ENCODE results near the gene BBS9. TPM values are rescaled to one million over a fixed set of nuclear protein-coding genes. Genes with fewer than 3 reads are reported as not detected.

BBS9 gene
- total RNA-seq, 1 experiment from 2014 or later = 4.7 TPM

DNA sequence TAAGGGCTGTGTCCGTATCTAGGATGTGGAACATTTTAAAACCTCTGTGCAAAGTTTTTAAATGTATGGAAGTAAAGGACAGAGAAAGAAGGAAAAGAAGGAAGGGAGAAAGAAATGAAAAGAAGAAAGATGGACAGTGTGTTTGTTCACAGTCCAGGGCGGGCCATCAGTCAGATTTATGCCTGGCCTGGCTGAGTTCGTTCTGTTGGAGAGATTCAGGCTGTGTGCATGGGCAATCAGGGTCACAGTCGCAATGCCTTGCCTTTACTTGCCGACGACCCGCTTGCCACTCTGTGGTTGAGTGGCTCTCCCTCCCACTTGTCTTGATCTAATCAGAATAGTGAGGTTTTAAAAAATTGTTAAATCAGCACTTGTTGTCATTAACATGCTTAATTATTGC lies 406.6 kb downstream of the BBS9 start:
- H3K27me3 ChIP-seq (replicated peaks; ENCODE audit: control insufficient read depth, insufficient read depth, low read length) = no peaks in the 10 kb centered on the region
- Mint-ChIP-seq H3K27ac (ENCODE audit: unreplicated experiment) (no peak overlapping the region), H3K27me3 (ENCODE audit: insufficient read depth, unreplicated experiment) (no peaks in the 10 kb centered on the region), H3K9me3 (ENCODE audit: unreplicated experiment) (peaks cover 17% of the 10 kb centered on the region), H3K4me1 (ENCODE audit: low read depth, unreplicated experiment) (peaks cover 16% of the 10 kb centered on the region), H3K4me3 (ENCODE audit: unreplicated experiment) (no peak overlapping the region), H3K36me3 (ENCODE audit: insufficient read depth, unreplicated experiment) (no peaks in the 10 kb centered on the region)
- H3K4me3 ChIP-seq (ENCODE audit: low read depth, low read length) = no peak overlapping the region
- 0 out of 2 replicates have a peak, but pooled peaks cover 4% of the 10 kb centered on the region for H3K4me1 ChIP-seq
- DNase-seq = no peak
- H3K9me3 ChIP-seq = peaks cover 4% of the 10 kb centered on the region; the same call in 1 of the 2 replicates
- CTCF ChIA-PET = no interaction called here
- no peaks in the 10 kb centered on the region for H3K36me3 ChIP-seq (ENCODE audit: control insufficient read depth, insufficient read depth, low read length)
- intact Hi-C loops (cut with micrococcal nuclease; ENCODE audit: unreplicated experiment) = no loop called here
- POLR2A ChIA-PET = no interaction called here
- no TSS peak for BruUV-seq (replicated peaks)
- TF ChIP-seq CTCF (IDR thresholded peaks at IDR 0.05; ENCODE audit: insufficient read depth in 1 of 2, low read depth in 1 of 2, low read length in 1 of 2, severe bottlenecking in 1 of 2, unreplicated experiment in 1 of 2) = no peak

- H3K4me1 ChIP-seq = 0 out of 2 replicates have a peak, but pooled peaks cover 4% of the 10 kb centered on the region
- H3K4me3 ChIP-seq (ENCODE audit: low read depth, low read length) = no peak overlapping the region
- no peaks in the 10 kb centered on the region for H3K27me3 ChIP-seq (replicated peaks; ENCODE audit: control insufficient read depth, insufficient read depth, low read length)
- Mint-ChIP-seq H3K4me3 (ENCODE audit: unreplicated experiment) (no peak overlapping the region), H3K9me3 (ENCODE audit: unreplicated experiment) (peaks cover 22% of the 10 kb centered on the region), H3K36me3 (ENCODE audit: insufficient read depth, unreplicated experiment) (no peaks in the 10 kb centered on the region), H3K4me1 (ENCODE audit: low read depth, unreplicated experiment) (peaks cover 16% of the 10 kb centered on the region), H3K27ac (ENCODE audit: unreplicated experiment) (no peak overlapping the region), H3K27me3 (ENCODE audit: insufficient read depth, unreplicated experiment) (no peaks in the 10 kb centered on the region)
- no peaks in the 10 kb centered on the region for H3K36me3 ChIP-seq (ENCODE audit: control insufficient read depth, insufficient read depth, low read length)
- no peak for DNase-seq
- intact Hi-C loops (cut with micrococcal nuclease; ENCODE audit: unreplicated experiment) = no loop called here
- TF ChIP-seq CTCF (IDR thresholded peaks at IDR 0.05; ENCODE audit: insufficient read depth in 1 of 2, low read depth in 1 of 2, low read length in 1 of 2, severe bottlenecking in 1 of 2, unreplicated experiment in 1 of 2) = no peak
- ChIA-PET CTCF (no interaction called here), POLR2A (no interaction called here)
- no TSS peak for BruUV-seq (replicated peaks)
- peaks cover 4% of the 10 kb centered on the region; the same call in 1 of the 2 replicates for H3K9me3 ChIP-seq
Observed at GRCh38 chr7:33536398-33537103, 407.2 kb downstream of the BBS9 start.

DNA sequence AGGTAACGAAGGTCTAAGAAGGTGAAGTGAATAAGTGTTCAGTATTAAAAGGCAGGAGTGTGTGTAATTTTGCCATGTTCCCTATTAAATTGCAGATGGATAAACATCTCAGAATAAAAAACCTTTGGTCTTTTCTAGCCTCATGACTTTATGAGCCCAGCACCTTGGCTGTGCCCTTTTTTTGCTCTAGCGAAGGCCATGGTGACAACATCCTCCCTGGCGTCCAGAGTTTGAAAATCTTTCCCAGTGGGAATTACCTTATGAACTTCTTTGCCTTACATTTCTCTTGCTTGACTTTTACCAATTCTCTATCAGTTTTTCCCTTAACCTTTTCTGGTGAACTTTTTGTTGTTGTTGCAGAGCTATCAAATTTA lies 407.7 kb downstream of the BBS9 start:
- no peaks in the 10 kb centered on the region for H3K36me3 Mint-ChIP-seq (ENCODE audit: insufficient read depth, unreplicated experiment)
- CTCF ChIA-PET = no interaction called here
- Histone ChIP-seq H3K36me3 (ENCODE audit: control insufficient read depth, insufficient read depth, low read length) (no peaks in the 10 kb centered on the region), H3K4me3 (ENCODE audit: low read depth, low read length) (no peak overlapping the region), H3K27me3 (replicated peaks; ENCODE audit: control insufficient read depth, insufficient read depth, low read length) (no peaks in the 10 kb centered on the region), H3K4me1 (0 out of 2 replicates have a peak, but pooled peaks cover 4% of the 10 kb centered on the region), H3K9me3 (peaks cover 4% of the 10 kb centered on the region; the same call in 1 of the 2 replicates)
- no peak overlapping the region for H3K27ac Mint-ChIP-seq (ENCODE audit: unreplicated experiment)
- TF ChIP-seq CTCF (IDR thresholded peaks at IDR 0.05; ENCODE audit: insufficient read depth in 1 of 2, low read depth in 1 of 2, low read length in 1 of 2, severe bottlenecking in 1 of 2, unreplicated experiment in 1 of 2) = no peak
- H3K27me3 Mint-ChIP-seq (ENCODE audit: insufficient read depth, unreplicated experiment) = no peaks in the 10 kb centered on the region
- no peak overlapping the region for H3K4me3 Mint-ChIP-seq (ENCODE audit: unreplicated experiment)
- POLR2A ChIA-PET = no interaction called here
- BruUV-seq (replicated peaks) = no TSS peak
- intact Hi-C loops (cut with micrococcal nuclease; ENCODE audit: unreplicated experiment) = no loop called here
- no peak for DNase-seq
- peaks cover 24% of the 10 kb centered on the region for H3K9me3 Mint-ChIP-seq (ENCODE audit: unreplicated experiment)
- peaks cover 16% of the 10 kb centered on the region for H3K4me1 Mint-ChIP-seq (ENCODE audit: low read depth, unreplicated experiment)
